Stomach (tissue), 9 donors: ENCODE data around the gene CHST11. TPM values are rescaled to one million over a fixed set of nuclear protein-coding genes. Genes with fewer than 3 reads are reported as not detected.
A peak's percentile ranks its signal among the peaks of the same experiment; 100 is the strongest.

ENCODE experiments used
- DNase-seq, 2 donors: peaks; one replicate each; pipeline versions ENCODE4 v3.0.0 to v3.0.0-alpha.2; 2013 to 2019
- H3K27ac ChIP-seq, 5 donors: fragments of 200-600 bp in 4 of 5; sonication (generic) in 4 of 5; one replicate each; pipeline ENCODE4 v1.5.1; 2013 to 2019; ENCODE audit warnings: mild to moderate bottlenecking in 1 of 5, moderate library complexity in 1 of 5
- H3K27me3 ChIP-seq, 3 donors: fragments of 200-600 bp; sonication (generic); one replicate each; pipeline ENCODE4 v1.5.1; 2017 to 2019; ENCODE audit warnings: mixed run types in 1 of 3
- H3K36me3 ChIP-seq, 4 donors: fragments of 200-600 bp; sonication (generic); 1 replicate in 3 of 4; 2 replicates in 1 of 4; pipeline ENCODE4 v1.5.1; 2016 to 2019
- H3K4me1 ChIP-seq, 4 donors: fragments of 200-600 bp; sonication (generic); one replicate each; pipeline ENCODE4 v1.5.1; 2016 to 2019
- H3K4me3 ChIP-seq, 4 donors: fragments of 200-600 bp; sonication (generic) in 3 of 4; one replicate each; pipeline ENCODE4 v1.5.1; 2016 to 2019; ENCODE audit warnings: mild to moderate bottlenecking in 1 of 4
- H3K9me3 ChIP-seq, 4 donors: fragments of 200-600 bp; sonication (generic); one replicate each; pipeline ENCODE4 v1.5.1; 2016 to 2019
- EP300 ChIP-seq: sonication (generic); formaldehyde crosslinking; IDR thresholded peaks from one replicate; pipeline ENCODE4 v1.6.1; 2017; ENCODE audit warnings: antibody characterized with exemption
- POLR2A ChIP-seq, 4 donors: fragments of 450-650 bp; IDR thresholded peaks; one replicate each; pipeline ENCODE4 v1.6.1; 2016; ENCODE audit warnings: antibody characterized with exemption in 4 of 4, control low read depth in 2 of 4, mild to moderate bottlenecking in 1 of 4, moderate library complexity in 1 of 4
- POLR2AphosphoS5 ChIP-seq, 3 donors: sonication (generic); formaldehyde crosslinking; IDR thresholded peaks; one replicate each; pipeline ENCODE4 v1.6.1; 2016; ENCODE audit warnings: antibody characterized with exemption in 3 of 3
- WGBS, 5 donors: extraction: QIAGEN DNeasy Blood & Tissue Kit in 3 of 5; methylation state at CpG; one replicate each; pipeline versions ENCODE4 v1.1.5 to v1.1.7; 2013 to 2018; 5-methylcytosine and 5-hydroxymethylcytosine counted together
- intact Hi-C: fragments of 100-400 bp; cut with DNase I; formaldehyde crosslinking; loops from one replicate; pipeline ENCODE4 v1.15.1; 2023; ENCODE audit warnings: low total_unique reads
- polyA plus RNA-seq, 3 donors: library from polyadenylated mRNA; stranded (reverse); fragments of 200-250 nt; gene quantifications; one replicate each; pipeline ENCODE4 v1.2.3, GENCODE V29; 2013
- total RNA-seq, 5 donors: library from RNA; depleted of rRNA; stranded (reverse); fragments of >200 nt; gene quantifications; one replicate each; pipeline versions ENCODE4 v1.1.0 to v1.2.3, GENCODE V29; 2014 to 2016
- TF ChIP-seq, protein P1 (sequence below), 7 experiments: fragments of 450-650 bp in 4 of 7; fragments of 200-600 bp in 3 of 7; sonication (generic) in 3 of 7; IDR thresholded peaks; one replicate each; pipeline ENCODE4 v1.5.1; 2016 to 2019; ENCODE audit warnings: antibody characterized with exemption in 7 of 7, control low read depth in 2 of 7, mild to moderate bottlenecking in 1 of 7
- donor health status: healthy with polysubstance abuse.
- donor health status: Bipolar disorder and iron deficiency.
- donor health status: healthy.

CHST11 gene
- total and polyA plus RNA-seq, 8 donors = 2.3 to 192 (median 18.6) TPM

GRCh38 chr12:104423809-104424208, 32.9 kb upstream of the CHST11 start:
- Histone ChIP-seq H3K4me1 (peaks cover 6 to 16% (median 12%) of the 10 kb centered on the region in 4 donors), H3K4me3 (no peak overlapping the region), H3K27ac (peak overlapping the region in 4 of 5 donors; percentile 35 to 54 (median 44)), H3K36me3 (no peaks in the 10 kb centered on the region), H3K27me3 (no peaks in the 10 kb centered on the region), H3K9me3 (no peaks in the 10 kb centered on the region)
- WGBS, 5 donors = 33 to 55% (median 52%) methylated on average over 5 of the region's 5 CpGs
- intact Hi-C loops = no loop called here
- peak in 1 of 2 donors; percentile 27 for DNase-seq
- TF ChIP-seq, protein P1, sequence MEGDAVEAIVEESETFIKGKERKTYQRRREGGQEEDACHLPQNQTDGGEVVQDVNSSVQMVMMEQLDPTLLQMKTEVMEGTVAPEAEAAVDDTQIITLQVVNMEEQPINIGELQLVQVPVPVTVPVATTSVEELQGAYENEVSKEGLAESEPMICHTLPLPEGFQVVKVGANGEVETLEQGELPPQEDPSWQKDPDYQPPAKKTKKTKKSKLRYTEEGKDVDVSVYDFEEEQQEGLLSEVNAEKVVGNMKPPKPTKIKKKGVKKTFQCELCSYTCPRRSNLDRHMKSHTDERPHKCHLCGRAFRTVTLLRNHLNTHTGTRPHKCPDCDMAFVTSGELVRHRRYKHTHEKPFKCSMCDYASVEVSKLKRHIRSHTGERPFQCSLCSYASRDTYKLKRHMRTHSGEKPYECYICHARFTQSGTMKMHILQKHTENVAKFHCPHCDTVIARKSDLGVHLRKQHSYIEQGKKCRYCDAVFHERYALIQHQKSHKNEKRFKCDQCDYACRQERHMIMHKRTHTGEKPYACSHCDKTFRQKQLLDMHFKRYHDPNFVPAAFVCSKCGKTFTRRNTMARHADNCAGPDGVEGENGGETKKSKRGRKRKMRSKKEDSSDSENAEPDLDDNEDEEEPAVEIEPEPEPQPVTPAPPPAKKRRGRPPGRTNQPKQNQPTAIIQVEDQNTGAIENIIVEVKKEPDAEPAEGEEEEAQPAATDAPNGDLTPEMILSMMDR (IDR thresholded peaks at IDR 0.05) = no peak
- peak in 2 of 3 donors; percentile 44 to 65 for TF ChIP-seq POLR2AphosphoS5 (IDR thresholded peaks at IDR 0.05)
- no peak for TF ChIP-seq EP300
- TF ChIP-seq POLR2A (IDR thresholded peaks at IDR 0.05) = no peak

GRCh38 chr12:104424955-104425354, 31.8 kb upstream of the CHST11 start:
- Histone ChIP-seq H3K4me1 (peaks cover 6 to 16% (median 12%) of the 10 kb centered on the region in 4 donors), H3K27me3 (no peaks in the 10 kb centered on the region), H3K36me3 (no peaks in the 10 kb centered on the region), H3K9me3 (no peaks in the 10 kb centered on the region), H3K27ac (no peak overlapping the region), H3K4me3 (no peak overlapping the region)
- WGBS, 5 donors = 79 to 92% (median 81%) methylated on average over 1 of the region's 1 CpG
- TF ChIP-seq POLR2AphosphoS5 (IDR thresholded peaks at IDR 0.05) (no peak), POLR2A (IDR thresholded peaks at IDR 0.05) (no peak), EP300 (no peak)
- TF ChIP-seq, protein P1 (IDR thresholded peaks at IDR 0.05) = no peak
- DNase-seq = no peak
- intact Hi-C loops = no loop called here

DNA sequence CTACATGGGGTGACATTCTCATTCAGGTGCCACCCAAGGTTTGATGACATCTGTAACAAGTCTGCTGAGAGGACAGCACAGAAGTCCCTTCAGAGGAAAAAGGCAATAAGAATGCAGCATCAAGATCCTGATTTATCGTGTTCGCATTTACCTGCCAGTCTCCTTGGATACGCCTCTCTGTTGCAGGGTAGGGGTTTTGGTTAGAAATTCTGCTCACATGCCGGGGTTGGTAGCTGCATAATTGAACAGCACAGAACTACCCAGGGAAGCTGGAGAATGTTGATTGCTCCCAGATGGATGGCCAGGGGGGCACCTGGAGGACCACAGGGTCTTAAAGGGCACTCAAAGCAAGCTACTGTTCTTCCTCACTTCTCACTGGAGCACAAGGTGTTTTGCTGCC, 31.1 kb upstream of the CHST11 start:
- Histone ChIP-seq H3K4me1 (peaks cover 6 to 16% (median 12%) of the 10 kb centered on the region in 4 donors), H3K4me3 (no peak overlapping the region), H3K9me3 (no peaks in the 10 kb centered on the region), H3K36me3 (no peaks in the 10 kb centered on the region), H3K27ac (no peak overlapping the region), H3K27me3 (no peaks in the 10 kb centered on the region)
- intact Hi-C loops = no loop called here
- 88 to 97% (median 94%) methylated on average over 4 of the region's 4 CpGs for WGBS, 5 donors
- no peak for TF ChIP-seq POLR2AphosphoS5 (IDR thresholded peaks at IDR 0.05)
- no peak for TF ChIP-seq POLR2A (IDR thresholded peaks at IDR 0.05)
- TF ChIP-seq, protein P1 (IDR thresholded peaks at IDR 0.05) = no peak
- no peak for TF ChIP-seq EP300
- no peak for DNase-seq

DNA sequence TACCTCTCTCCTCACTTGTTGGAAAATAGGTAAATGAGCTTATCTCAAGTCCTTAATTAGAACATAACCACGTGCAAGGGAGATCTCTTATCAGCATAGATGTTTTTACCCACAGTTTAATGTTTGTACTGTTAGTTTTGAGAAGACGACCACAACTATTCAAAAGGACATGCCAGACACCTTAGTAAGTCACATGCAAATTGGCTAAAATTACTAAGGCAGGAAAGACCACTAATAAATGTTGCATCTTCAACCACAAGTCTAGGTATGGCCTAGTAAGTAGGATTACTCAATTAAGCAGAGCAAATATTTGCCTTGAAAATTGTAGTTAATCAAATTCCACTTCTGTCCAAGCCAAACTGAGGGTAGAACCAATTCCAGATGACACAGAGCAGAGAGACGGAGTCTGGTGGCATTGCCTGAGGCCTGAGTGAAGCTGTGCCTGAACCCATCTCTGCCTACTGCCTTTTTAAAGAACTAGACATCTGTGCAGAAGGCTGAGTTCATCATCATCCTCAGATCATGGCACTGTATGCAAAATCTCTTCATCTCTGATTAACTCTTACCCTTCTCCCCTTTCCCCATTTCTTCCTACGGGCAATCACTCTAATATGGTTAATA, 29.7 kb upstream of the CHST11 start:
- DNase-seq = no peak
- Histone ChIP-seq H3K27ac (no peak overlapping the region), H3K4me1 (peaks cover 6 to 16% (median 10%) of the 10 kb centered on the region in 4 donors), H3K9me3 (no peaks in the 10 kb centered on the region), H3K36me3 (no peaks in the 10 kb centered on the region), H3K27me3 (no peaks in the 10 kb centered on the region), H3K4me3 (no peak overlapping the region)
- TF ChIP-seq POLR2AphosphoS5 (IDR thresholded peaks at IDR 0.05) (no peak), EP300 (no peak), POLR2A (IDR thresholded peaks at IDR 0.05) (no peak)
- TF ChIP-seq, protein P1 (IDR thresholded peaks at IDR 0.05) = no peak
- intact Hi-C loops = no loop called here
- 48 to 64% (median 50%) methylated on average over 4 of the region's 4 CpGs for WGBS, 5 donors
